NOMO-1 treated with dmso at 0.1 percent for 144 hours (cell line): ENCODE data around the gene SNAPC2.

Source experiments
- DNase-seq: peaks from one replicate; lab custom pipeline; 2025; ENCODE audit not compliant: unreplicated experiment; lab: John Stamatoyannopoulos, UW

Gene SNAPC2

DNA sequence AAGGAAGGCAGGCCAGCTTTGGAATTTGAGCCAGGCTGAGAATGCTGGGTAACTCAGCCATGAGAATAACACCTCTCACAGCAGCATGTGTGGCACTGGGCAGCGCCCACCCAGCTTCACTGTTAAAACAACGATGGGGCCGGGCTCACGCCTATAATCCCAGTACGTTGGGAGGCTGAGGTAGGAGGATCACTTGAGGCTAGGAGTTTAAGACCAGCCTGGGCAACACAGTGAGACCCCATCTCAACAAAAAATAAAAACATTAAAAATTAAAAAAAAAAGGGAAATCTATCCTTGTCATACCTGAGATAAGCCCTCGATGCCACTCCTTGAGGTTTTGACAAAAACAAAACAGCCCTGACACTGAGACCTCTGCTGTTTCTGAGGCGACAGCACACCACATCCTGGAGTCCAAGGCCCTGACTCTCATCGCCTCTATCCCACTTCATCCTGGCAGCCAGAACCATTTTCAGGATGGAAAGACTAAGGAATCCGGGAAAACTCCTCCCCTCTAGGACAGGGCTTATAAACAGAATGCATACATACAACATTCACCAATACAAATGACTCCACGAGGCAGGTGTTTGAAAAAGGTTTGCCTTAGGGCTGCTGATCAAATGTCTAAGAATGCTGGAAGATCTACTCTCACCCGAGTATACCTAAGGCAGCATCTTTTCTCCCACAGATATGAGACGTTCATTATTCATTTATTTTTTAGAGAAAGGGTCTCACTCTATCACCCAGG, 46.0 kb downstream of the SNAPC2 start:
- DNase-seq: no peak

DNA sequence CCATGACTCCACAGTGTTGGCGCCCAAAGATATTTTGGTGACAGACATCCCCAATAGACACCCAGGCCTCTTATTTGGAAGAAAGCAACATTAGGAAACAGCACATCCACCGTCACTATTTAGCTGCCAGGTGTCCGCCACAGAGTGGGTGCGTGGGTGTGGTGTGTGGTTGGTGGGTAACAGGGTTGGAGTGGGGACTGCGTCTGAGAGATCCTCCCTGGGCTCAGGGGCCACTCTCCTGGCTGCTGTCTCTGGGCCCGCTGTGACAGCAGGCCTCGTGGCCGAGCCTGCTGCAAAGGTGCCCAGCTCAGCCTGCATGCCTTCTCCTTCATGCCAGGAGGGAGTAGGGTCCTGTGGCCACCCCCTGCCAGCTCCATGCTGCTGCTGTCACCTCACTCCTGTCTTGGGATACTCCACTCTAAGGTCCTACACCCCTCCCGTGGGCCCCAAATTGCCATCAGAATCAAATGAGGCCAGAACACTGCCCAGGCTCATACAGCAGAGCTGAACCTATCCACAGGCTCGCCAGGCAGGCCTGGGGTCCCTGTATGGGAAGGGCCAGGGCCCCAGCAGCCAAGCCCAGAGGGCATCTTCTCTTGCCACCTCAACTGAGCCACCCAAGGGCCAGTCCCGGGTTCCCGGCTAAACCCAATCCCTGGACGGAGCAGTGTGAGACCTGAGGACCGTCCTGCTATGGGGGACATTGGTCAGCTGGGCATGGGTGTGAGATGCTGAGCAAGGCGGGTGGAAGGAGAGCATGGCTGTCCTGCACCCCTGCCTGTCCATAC, 48.1 kb downstream of the SNAPC2 start:
- DNase-seq: no peak

DNA sequence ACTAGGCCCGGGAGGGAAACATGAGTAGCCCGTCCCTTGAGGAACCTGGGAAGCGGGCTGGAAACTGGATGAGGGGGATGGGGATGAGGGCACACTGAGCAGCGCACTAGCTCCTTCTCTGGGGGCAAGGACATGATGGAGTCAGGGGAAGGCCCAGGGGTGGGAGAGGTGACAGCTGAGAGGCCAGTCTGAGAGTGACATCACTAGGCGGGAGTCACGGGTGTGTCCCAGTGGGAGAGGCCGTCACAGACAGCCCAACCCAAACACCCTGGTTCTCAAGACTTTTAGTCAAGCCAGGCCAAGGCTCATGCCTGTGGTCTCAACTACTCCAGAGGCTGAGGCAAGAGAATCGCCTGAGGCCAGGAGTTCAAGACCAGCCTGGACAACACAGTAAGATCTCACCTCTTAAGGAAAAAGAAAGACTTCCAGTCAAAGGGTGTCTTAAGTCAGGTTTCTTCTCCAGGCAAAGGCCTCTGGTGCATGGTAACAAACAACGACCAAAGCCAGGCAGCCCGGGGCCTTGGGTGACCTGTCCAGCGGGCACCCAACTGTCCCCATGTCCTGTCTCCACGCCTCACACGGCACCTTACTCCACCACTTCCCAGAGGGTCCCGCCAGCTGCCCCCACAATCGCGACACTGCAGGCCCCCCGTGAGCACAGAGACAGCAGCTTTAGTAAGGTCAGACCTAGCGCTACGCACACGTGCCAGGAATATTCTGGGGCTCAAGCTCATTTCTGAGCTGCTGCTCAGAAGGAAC, 48.8 kb downstream of the SNAPC2 start:
- no peak for DNase-seq

DNA sequence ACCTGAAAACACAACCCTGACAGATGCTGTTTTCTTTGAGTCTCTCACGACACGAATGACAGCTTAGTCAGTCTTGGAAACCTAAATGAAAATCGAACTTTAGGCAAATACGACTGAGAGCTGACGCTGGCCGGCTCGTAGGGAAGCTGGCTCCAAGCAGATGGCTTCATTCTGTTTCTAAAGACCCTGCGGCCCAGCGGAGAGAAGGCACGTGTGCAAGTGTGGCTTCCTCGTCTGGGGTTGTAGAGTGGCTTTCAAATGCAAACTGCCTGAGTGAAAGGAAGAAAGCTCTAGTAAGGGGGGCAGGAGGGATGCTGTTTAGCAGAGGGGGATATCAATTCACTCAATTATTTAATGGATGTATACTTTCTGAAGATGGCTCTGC, 49.4 kb downstream of the SNAPC2 start:
- no peak for DNase-seq

DNA sequence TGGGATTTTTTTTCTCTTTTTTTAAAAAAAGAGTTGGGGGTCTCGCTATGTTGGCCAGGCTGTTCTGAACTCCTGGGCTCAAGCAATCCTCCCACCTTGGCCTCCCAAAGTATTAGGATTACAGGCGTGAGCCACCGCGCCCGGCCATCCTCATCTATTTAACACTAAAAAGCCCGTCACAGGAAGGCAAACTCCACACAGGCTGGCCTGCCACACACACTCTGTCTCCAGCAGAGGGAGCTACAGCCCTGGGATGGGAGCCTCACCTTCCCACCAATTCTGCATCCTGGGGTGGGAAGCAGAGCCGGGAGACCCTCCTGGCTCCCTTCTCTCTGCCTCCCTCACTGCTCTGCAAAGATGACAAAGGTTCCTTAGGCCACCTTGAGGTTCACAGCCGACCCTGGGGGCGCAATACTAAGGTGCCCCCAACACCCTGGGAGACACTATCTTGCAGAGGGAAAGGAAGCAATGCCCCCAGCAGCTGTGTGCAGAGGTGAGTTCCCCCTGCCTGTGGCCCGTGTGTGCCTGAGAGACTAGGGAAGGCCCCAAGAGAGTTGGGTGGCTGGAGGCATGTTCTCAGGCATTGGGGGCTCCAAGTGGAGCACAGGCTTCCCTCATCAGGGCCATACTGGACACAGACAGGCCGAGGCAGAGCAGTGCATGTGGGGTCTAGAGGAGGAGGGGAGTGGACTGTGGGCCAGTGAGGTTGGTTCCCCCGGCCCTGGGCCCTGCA, 50.7 kb downstream of the SNAPC2 start:
- no peak for DNase-seq

DNA sequence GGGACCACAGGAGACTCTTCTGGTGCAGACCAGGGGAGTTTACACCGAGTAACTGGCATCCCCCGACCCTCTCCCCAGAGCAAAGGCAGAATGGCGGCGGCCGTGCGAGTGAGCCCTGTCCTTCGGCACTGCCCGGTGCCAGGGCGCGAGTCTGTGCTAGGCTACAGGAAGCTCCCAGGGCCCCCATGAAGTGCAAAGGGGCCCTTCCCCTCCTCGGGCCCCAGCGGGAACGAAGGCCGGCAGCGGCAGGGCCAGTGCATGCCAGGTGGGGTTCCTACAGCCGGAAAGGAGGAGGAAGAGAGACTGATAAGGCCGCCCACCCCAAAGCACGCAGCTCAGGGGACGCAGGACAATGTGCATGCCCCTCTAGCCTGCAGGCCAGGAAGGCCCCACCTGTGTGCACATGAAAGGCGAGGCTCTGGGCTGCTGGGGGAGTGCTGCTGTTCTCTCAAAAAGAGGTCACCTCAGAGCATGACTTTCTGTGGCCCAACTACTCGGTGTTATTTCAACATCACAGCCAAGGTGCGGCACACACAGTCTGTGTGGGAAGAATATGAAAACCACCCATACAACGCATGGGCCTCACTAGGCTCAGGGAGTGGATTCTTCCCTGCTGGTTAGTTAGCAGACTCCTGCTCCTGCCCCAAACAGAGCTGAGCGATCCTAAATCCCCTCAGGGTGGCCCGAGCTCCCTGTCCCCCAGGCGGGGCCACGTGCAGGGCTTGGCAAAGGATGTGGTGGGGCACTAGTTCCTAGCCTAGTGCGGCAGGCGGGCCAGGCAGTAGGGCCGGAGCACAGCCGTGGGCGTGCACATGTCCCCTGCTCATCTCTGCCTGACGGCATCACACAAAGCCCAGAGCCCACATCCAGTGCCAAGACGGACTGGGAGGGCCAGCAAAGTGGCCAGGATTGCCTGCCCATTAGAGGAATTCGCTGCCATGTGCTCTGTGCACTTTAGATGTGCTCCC, 51.7 kb downstream of the SNAPC2 start:
- no peak for DNase-seq
